Peyer's patch (tissue), 4 donors: ENCODE measurements around the gene TTC27.

Source experiments
- POLR2A ChIP-seq, 2 donors: fragments of 450-650 bp; IDR thresholded peaks; one replicate each; pipeline ENCODE4 v1.5.1; 2017; ENCODE audit warnings: antibody characterized with exemption in 2 of 2, mild to moderate bottlenecking in 2 of 2, moderate library complexity in 2 of 2
- TF ChIP-seq, protein P1 (sequence below), 6 experiments: fragments of 450-650 bp in 4 of 6; fragments of 200-600 bp in 2 of 6; sonication (generic) in 1 of 6; IDR thresholded peaks; one replicate each; pipeline ENCODE4 v1.5.1; 2017 to 2019; ENCODE audit warnings: antibody characterized with exemption in 6 of 6, mild to moderate bottlenecking in 3 of 6, moderate library complexity in 1 of 6

DNA sequence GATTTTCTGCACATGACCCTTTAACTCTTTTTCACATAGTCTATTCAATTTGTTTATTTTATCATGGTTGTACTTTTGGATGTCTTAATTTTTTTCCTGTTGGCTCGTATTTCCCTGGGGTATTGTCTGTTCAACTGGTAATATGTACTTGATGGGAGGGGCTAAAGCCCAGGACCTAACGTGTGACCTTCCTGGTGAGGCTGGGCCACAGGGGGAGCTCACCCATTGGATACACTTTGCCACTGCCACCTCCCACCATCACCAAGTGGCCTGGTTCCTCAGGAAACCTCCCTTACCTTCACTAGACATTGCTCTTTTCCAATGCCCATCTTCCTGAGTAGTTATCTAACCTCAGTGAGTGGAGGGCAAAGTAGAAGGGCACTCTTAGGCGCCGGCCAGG lies 175.0 kb downstream of the TTC27 start:
- TF ChIP-seq, protein P1, sequence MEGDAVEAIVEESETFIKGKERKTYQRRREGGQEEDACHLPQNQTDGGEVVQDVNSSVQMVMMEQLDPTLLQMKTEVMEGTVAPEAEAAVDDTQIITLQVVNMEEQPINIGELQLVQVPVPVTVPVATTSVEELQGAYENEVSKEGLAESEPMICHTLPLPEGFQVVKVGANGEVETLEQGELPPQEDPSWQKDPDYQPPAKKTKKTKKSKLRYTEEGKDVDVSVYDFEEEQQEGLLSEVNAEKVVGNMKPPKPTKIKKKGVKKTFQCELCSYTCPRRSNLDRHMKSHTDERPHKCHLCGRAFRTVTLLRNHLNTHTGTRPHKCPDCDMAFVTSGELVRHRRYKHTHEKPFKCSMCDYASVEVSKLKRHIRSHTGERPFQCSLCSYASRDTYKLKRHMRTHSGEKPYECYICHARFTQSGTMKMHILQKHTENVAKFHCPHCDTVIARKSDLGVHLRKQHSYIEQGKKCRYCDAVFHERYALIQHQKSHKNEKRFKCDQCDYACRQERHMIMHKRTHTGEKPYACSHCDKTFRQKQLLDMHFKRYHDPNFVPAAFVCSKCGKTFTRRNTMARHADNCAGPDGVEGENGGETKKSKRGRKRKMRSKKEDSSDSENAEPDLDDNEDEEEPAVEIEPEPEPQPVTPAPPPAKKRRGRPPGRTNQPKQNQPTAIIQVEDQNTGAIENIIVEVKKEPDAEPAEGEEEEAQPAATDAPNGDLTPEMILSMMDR (IDR thresholded peaks at IDR 0.05), result no peak
- TF ChIP-seq POLR2A (IDR thresholded peaks at IDR 0.05), result no peak
